Suprapubic skin (tissue), 3 donors: ENCODE results near the gene GAGE12J.

Experiments
- POLR2A ChIP-seq, 2 donors: fragments of 450-650 bp; IDR thresholded peaks; one replicate each; pipeline ENCODE4 v1.6.1; 2017; ENCODE audit warnings: antibody characterized with exemption in 2 of 2, mild to moderate bottlenecking in 2 of 2, moderate library complexity in 2 of 2
- TF ChIP-seq, protein P1 (sequence below), 2 donors: fragments of 200-600 bp in 1 of 2; fragments of 450-650 bp in 1 of 2; sonication (generic) in 1 of 2; IDR thresholded peaks; one replicate each; pipeline ENCODE4 v1.5.1; 2016 to 2019; ENCODE audit warnings: antibody characterized with exemption in 2 of 2, mild to moderate bottlenecking in 1 of 2, moderate library complexity in 1 of 2

DNA sequence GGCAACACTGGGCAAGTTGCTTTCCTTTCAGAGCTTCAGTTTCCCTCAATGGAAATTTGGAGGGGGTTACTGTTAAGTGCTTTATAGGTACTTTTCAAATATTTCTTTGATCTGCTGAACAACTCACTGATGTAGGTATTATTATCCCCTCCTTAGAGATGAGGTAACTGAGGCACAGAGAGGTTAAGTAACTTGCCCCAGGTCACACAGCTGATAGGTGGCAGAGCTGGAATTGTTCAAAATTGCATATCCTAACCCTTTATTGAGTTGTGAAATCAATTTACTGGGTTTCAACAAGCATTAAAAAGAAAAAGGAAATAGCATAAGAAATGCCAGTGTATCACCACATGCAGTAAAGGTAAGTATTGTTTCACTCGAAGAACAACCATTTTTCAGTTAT, 45.6 kb upstream of the GAGE12J start:
- TF ChIP-seq, protein P1, sequence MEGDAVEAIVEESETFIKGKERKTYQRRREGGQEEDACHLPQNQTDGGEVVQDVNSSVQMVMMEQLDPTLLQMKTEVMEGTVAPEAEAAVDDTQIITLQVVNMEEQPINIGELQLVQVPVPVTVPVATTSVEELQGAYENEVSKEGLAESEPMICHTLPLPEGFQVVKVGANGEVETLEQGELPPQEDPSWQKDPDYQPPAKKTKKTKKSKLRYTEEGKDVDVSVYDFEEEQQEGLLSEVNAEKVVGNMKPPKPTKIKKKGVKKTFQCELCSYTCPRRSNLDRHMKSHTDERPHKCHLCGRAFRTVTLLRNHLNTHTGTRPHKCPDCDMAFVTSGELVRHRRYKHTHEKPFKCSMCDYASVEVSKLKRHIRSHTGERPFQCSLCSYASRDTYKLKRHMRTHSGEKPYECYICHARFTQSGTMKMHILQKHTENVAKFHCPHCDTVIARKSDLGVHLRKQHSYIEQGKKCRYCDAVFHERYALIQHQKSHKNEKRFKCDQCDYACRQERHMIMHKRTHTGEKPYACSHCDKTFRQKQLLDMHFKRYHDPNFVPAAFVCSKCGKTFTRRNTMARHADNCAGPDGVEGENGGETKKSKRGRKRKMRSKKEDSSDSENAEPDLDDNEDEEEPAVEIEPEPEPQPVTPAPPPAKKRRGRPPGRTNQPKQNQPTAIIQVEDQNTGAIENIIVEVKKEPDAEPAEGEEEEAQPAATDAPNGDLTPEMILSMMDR (IDR thresholded peaks at IDR 0.05) = no peak
- no peak for TF ChIP-seq POLR2A (IDR thresholded peaks at IDR 0.05)
